ENCODE measurements around the gene KRT85. TPM values are rescaled to one million over a fixed set of nuclear protein-coding genes. Genes with fewer than 3 reads are reported as not detected.

The KRT85 gene
- total RNA-seq, 1 experiment from 2014 or later: not detected

DNA sequence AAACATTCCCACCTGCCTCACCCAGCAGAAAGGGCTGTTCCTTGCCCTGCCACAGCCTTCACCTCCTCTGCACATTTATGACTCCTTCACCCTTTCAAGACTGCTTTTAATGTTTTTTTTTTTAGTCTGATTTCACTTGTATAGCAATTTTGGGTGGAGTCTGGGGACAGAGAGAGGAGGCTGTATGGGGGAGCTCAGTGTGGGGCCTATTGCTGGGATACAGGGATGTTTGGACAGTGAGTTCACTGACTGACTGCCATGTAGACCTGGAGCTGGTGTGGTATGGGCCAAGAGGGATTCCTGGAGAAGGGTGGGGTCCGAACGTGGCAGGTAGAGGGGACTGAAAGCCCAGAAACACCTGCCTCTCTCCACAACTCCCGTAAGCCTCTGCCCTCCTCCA is 1.9 kb upstream of the KRT85 start:
- DNase-seq (ENCODE audit: low spot score): no peak

DNA sequence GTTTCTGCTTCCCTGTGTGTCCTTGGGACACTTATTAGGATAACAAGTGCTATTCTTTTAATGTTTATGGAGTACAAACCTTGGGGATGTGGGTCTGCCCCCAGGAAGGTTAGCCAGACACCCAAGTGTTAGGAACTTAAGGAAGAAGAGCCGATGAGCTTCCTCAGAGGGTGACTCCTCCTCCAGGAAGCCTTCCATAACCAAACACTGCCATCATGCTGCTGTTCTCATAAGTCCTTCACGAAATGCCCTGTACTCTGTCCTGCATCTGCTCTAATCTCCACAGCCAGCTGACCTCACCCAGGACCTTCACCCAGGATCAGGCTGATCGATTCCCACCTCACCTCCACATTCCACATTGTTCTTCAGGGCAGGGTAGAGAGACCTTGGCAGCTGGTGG is 1.2 kb upstream of the KRT85 start:
- DNase-seq (ENCODE audit: low spot score): no peak

DNA sequence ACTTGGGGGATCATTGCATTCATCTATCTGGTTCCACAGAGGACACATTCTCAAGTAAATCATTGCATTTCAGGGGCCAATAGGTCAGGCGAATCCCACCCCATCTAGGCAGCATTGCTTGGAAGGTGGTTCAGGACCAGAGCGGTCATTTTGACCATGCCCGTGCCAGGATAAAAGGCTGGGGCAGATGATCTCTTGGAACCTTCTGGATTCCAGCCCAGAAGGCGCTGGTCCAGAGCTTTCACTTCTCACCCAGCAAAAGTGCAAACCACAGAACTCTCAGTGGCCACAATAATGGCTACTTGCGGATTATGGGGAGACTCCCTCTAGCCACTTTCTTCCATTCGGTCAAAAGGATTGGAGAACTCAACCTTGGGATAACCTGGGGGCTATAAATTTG is 595 bp upstream of the KRT85 start:
- no peak for DNase-seq (ENCODE audit: low spot score)

DNA sequence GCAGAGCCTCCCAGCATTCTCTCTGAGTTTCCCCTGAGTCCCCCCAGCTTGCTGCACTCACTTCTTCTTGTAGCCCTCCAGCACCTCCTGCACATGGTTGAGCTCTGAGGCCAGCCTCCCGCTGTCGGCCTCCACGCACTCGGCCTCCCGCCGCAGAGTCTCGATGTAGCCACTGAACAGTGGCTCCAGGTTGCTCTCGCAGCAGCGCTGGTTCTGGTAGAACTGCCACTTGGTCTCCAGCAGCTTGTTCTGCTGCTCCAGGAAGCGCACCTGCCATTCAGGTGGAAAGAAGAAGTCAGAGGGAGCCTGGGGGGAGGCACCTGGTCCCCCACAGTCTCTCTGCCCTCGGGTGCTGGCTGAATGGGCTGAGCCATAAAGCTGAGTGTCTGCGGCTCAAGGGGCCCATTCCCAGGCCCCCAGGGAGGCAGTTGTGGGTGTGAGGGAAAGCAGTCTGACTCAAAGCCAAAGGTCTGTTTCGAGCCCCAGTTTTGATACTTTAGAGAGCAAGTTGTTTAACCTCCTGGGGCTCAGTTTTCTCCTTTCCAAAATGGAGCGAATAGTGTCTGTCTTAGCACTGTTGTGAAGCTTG is 2.3 kb downstream of the KRT85 start:
- DNase-seq (ENCODE audit: low spot score): no peak

DNA sequence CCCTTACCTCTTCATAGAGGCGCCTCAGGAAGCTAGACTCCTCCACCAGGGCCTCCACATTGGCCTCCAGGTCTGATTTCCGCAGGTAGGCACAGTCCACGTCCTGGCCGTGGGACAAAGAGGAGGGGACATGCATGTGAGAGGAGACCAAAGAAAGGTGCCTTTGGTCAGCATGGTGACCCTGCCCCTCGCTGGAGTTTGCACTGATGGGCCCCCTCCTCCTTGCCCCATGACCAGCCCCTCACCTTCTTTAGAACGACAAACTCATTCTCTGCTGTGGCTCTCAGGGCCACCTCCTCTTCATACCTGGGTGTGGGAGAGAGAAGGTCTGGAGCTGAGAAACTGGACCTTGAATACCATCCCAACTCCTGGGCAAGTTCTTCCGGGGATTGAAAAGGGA is 3.2 kb downstream of the KRT85 start:
- no peak for DNase-seq (ENCODE audit: low spot score)

DNA sequence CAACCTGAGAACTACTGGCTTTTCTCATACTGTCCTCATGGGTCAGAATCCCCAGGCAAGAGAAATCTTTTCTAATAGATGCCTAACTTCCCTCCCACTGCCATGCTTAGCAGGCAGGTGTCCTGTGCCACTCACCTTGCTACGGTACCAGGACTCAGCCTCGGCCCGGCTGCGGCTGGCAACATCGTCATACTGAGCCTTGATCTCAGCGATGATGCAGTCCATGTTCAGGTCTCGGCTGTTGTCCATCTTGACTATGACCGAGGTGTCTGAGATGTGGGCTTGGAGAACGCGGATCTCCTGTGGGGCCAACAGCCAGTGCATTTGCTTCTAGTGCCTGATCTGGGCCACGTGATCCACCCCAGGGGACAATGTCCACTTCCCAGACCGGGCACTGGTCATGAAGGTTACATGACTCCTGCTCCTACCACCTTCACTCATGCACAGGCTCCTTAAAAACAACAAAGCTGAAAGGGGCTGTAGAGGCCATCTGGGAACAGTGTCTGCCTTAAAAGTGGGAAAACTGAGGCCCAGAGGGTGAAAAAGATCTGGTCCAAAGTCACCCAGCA is 4.1 kb downstream of the KRT85 start:
- DNase-seq (ENCODE audit: low spot score): no peak

DNA sequence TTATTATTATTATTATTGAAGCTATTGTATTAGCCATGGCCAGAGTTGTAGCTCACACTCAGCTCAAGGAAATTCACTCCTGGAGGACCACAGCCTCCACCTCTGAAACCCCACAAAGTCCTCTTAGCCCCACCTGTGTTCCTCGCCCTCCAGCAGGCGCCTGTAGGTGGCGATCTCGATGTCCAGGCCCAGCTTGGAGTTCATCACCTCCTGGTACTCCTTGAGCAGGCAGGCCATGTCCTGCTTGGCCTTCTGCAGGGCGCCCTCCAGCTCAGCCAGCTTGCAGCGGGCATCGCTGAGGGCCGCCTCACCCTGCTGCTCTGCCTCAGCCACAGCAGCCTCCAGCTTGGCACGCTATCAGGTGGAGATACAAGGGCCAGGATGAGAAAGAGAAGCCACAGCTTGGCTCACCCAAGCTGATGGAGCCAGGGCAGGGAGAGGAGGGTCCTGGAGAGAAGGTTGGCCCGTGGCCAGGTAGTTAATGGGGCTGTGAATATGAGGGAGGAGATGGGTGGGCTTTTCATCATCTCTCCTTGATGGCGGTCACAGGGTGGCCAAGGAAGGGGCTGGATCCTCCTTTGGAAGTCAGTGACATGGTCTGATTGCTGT is 5.1 kb downstream of the KRT85 start:
- DNase-seq (ENCODE audit: low spot score): no peak

DNA sequence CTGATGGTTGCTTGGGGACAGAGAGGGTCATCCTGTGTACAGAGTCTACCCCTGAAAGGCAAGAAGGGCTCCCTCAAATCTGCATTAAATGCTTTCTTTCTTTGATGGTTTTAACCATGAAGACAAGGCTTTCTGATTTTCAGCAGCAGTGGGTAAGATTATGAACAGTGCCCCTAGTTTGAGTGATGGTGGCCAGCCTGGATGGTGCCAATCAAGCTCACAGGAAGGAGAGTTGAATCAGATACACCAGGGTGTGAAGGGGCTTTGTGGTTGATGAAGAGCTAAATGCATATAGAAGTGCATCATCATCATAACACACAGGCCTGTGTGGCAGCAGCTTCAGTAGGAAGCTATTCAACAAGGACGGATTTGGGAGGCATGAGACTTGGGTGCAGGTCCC is 5.7 kb downstream of the KRT85 start:
- no peak for DNase-seq (ENCODE audit: low spot score)

DNA sequence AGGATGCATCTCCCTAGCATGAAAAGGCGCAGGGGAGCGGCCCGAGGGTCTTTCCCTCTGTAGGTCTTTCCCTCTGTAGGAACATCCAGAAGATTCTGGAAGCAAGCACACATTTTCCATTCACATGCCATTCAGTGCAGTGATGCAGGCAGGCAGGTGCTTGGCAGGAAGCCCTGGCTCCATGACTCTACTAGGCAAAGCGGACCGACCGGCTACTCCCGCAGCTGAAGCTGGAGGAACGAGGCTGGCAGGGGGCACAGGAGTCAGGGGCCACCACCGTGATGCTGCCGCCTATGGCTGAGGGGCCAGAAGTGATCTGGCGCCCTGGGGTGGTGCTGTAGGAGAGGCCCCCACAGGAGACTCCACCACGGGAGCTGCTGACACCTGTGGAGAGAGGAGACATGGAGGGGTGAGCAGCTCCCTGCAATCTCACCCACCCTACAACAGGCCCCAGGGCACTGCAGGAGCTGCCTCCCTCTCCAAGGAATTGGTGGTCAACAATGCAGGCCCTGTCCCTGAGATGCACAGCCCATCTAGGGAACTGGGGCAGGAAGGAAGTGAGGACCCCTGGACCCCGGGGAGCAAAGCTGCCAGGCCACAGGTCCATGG is 6.5 kb downstream of the KRT85 start:
- DNase-seq (ENCODE audit: low spot score): no peak

DNA sequence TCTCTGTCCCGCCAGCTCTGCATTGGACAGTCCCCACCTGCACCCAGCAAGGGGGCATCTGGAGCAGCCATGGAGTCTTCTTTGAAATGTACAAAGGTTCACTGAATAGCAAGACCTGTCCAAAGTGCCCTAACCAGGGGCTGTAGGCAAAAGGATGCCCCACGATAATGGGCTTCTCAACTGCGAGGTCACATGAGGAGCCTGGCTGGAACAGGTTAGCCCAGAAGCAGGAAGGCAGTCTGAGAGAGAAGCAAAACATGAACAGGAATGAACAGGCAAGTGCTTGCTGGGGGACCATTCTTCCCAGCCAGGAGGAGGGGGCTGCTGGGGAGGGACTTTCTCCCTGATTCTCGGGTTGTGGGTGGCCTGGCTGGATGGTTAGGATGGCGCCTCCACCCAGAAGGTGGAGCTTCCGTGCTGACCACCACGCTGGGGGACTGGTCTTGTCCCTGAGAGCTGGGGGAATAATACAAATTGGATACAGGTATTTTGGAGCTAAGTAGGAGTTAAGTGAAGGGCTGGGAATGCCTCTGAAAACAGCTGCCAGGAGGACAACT is 7.1 kb downstream of the KRT85 start:
- DNase-seq (ENCODE audit: low spot score): no peak

DNA sequence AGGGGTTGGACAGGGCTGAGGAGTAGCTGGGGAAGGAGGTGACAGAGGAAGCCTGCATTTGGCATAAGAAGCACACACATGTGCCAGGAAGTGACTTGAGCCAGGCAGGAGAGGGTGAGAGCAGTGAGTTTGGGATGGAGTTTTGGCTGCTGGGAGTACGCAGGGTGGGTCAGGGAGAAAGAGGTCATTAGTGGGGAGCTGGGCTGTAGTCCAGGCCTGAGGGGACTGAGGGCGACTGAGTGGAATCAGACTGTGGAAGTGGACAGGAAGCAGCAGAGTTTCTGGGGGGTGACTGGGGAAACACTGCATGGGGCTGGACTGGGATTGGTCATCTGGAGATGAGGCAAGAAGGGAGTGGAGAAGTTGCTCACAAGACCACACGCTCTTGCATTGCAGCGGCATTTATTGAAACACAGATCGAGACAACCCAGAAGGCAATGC is 7.6 kb downstream of the KRT85 start:
- DNase-seq (ENCODE audit: low spot score): no peak

DNA sequence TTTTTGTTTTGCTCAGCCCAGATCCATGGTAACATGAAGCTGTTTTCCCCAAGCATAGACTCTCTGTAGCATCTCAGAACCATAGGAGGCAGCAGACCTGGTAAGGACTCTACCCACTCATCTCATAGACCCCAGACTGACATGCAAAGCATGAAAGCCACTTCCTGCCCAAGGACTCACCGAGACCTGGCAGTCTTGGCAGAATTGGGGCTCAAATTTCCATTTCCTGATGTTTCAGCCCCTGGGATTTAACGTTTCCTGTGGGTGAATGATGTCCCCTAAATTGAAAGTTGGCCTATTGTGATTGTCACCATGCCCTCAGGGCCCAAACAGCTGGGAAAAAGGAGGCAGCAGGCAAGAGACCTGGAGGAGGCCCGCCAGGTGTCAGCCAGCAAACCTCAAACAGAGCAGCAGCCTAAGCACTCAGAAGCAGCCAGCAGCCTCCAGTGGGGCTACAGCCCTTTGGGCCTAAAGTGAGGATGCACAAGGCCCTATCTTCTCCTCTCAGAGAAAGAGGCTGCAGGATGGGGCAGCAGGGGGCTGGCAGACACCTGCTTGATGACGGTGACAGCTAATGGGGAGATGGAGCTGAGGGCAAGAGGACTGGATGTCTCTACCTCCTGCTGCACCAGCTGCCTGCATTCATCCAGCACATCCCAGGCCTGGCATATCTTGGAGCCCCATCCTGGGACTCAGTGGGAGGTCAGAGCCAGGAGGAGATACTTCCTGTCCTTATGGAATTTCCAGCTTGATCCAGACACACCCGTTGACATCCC is 8.5 kb downstream of the KRT85 start:
- peak; percentile 31 for DNase-seq (ENCODE audit: low spot score)

DNA sequence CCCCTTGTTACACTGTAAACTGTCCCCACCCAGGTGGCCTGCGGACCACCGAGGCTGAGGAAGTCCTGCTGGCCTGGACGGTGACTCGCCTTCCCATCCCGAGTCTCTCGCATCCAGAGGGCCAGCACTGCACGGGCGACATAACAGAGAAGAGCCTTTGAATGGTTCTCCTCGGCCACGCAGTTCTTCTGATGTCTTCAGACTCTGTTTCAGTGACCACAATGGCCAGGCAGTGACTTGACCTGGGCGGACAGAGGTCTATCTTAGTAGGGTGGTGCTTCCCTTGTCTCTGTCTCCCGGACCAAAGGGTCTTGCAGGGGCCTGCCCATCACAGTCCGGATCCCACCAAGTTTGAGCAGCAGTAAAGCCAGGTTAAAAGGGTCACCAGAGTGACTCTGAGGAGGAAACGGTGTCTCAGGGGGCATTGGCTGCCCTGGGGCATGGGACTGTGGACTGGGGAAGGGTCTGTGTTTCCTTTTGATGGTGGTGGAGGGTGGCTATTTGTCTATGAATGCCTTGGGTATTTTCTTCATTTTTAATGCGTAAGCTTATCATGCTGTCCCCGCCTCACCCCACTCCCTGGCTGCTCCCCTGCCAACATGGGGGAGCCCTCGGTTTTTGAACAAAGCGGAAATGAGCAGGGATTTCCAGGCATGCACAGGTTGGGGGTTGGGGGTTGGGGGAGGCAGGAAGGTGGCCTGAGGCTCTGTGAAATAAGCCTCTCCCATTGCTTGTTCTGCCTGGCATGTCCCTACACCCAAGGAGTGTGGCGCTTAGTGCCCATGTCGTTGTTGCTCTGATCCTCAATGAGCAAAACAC is 10.3 kb downstream of the KRT85 start:
- no peak for DNase-seq (ENCODE audit: low spot score)

DNA sequence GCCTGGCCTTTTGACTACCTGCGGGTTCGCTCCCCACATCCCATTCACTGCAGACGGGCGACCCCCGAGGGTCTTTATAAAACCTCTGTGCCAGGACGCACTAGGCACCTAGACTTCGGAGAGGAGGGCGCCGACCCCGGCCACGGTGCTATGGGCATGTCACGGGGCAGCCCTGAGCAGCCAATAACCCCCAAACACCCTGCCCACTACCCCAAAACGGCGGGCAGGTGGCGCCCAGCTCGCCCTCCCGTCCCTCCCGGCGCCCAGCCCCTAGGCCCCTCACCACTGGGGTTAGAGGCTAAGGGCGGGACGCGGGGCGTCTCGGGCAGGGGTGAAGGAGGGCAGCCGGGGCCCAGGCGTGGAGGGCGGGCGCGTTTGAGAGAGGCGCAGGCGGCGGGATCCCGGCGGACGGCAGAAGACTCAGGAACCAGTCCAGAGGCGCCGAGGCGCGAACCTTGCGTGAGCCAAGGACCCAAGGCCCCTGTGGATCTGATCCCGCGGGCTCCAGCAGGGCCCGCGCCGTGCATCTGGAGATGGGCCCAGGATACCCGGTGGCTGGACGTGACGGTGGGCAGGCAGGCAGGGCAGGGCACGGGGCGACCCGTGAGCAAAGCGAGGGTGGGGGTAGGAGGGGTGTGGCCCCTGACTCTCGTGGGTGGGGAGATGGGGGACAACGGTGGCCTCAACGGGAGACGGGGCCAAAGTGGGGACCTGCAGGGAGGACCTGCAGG is 11.1 kb downstream of the KRT85 start:
- DNase-seq (ENCODE audit: low spot score): no peak

DNA sequence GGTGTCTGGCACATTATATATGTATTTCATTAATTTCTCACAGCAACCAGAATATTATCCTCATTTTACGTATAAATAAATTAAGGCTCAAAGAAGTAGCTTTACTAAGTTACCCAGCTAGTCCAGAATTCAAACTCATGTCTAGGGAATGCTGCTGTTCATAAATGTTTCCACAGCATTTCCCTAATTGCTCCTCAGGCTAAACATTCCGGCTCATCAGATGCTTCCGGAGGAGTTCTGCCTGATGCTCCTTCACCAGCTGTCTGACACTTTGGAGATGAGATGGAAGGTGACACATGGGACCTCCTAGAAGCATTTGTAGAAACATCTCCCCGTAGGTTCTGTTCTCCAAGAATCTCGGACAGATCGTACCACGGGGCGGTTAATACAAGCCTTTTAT is 12.1 kb downstream of the KRT85 start:
- DNase-seq (ENCODE audit: low spot score): no peak

DNA sequence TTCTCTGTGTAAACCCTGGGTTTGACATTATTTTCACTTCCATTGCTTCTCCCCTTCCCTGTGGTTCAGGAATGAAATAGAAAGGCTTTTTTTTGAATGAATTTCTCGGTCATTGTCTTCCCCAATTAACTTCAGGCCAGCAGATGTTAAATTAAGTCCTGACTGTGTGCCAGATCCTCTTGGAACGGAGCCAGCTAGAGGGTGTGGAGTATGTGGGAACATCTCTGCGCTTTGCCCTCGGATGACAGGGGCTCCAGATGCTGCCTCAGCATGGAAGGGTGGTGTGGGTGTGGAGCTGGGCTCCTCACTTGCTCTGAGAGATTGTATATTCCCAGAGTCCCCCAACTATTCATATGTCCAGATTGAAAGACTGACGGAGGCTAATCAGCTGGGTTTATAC is 13.1 kb downstream of the KRT85 start:
- no peak for DNase-seq (ENCODE audit: low spot score)

DNA sequence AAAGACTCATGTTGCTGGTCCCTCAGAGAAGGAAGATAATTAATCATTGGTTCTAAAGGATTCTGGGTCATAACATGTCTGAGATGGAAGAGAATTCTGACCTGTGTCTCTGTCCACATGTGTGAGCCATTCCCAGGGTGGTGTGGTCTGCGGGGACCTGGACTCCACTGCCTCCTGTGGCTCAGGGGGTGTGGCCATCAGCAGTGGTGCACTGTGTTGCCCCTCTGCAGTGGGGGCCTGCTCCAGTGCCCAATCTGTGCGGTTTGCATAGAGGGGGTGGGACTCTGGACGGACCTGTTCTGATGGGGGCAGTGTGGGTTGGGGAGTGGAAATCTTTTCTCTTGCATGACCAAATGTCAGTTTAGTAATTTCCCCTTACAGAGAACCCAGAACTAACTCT is 13.5 kb downstream of the KRT85 start:
- DNase-seq (ENCODE audit: low spot score): no peak

DNA sequence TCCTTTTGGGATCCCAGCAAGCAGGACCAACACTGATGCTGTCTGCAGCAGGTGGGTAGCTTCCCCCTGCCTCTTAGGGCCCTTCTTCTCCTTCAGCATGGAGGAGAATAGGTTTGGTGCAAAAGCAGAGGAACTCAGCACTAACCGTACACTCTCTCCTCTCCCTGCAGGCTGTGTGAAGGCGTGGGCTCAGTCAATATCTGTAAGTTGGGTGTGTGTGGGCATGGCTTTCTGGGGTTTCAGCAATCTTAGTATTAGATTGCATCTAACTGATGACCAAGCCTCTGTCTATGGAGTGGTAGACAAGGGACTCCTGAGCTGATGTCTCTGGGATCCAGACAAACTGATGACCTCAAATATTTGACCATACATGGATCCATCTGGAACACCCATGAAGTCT is 14.3 kb downstream of the KRT85 start:
- DNase-seq (ENCODE audit: low spot score): no peak

DNA sequence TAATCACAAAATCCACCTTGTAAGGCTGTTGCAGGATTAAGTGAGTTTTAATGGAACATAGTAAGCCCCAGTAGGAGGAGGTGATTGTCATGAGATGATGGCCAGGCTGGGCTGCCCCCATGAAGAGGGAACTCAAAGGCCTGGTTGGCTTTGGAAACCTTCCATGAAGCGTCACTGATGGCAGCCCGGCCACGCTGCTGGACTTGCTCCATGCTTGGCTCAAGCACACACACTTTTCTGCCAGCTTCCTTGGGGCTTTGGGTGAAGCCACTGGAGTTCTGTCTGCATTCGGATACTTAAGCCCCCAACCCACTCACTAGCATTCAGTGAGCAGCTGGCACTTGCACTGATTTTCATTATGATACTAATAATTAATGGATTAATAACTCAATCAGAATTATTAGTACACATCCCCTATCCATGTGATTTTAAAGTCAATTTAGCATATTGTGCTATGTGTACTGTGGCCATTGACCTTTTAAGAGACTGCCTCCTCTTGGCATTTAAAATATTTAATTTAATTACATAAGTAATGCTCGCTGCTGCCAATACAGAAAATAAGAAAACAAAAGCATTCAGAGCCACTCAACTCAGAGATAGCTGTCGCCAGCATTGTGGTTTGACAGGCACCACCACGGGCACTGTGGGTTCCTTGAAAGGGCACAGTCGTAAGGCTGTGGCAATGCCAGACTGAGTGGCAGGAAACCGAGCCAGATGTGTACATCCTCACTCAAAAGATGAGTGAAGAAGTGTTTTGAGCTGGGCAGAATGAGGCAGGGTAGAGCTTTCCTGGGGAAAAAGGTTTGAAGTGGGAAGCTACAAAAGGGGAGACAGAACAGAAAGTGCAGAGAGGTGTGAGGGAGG is 15.9 kb downstream of the KRT85 start:
- no peak for DNase-seq (ENCODE audit: low spot score)

DNA sequence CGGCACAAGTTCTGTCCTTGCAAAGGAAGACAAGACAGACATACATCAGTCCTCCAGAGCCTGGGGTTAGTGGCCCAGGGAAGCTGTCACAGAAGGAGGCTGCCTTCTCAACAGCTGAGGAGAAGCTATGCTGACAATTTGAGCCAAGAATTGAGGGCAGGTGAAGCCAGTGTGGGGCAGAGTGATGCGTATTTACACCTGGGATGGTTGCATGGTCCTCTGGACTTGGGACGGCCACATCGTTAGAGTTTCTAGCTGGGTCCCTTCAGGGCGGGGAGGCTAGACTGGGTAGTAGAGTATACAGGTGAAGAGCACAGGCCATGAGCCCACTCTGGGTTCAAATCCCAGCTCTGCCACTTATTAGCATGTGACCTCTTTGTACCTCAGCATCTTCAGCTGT is 16.5 kb downstream of the KRT85 start:
- DNase-seq (ENCODE audit: low spot score): no peak

All from A172 (cell line).